Large intestine (tissue), 3 donors: ENCODE results near the gene DYNC1LI1. TPM values are rescaled to one million over a fixed set of nuclear protein-coding genes. Genes with fewer than 3 reads are reported as not detected.
A peak's percentile ranks its signal among the peaks of the same experiment; 100 is the strongest.
"Not testable (repeated sequence)": the region's sequence is repeated elsewhere in the genome, so short reads cannot be mapped to it uniquely, and the experiment has no call there.

ENCODE experiments used
- DNase-seq, 2 donors: peaks; one replicate each; pipeline versions ENCODE4 v3.0.0 to v3.0.0-alpha.2; 2013
- H3K27ac ChIP-seq: one replicate; pipeline ENCODE4 v1.5.1; 2013; ENCODE audit warnings: low read length
- H3K27me3 ChIP-seq: 2 replicates; pipeline ENCODE4 v1.6.1; 2013; ENCODE audit warnings: low read length; ENCODE audit not compliant: control insufficient read depth, insufficient read depth
- H3K36me3 ChIP-seq: 2 replicates; pipeline ENCODE4 v1.6.1; 2013; ENCODE audit warnings: low read length; ENCODE audit not compliant: control insufficient read depth, insufficient read depth
- H3K4me1 ChIP-seq: one replicate; pipeline ENCODE4 v1.6.1; 2013; ENCODE audit warnings: low read length; ENCODE audit not compliant: control insufficient read depth, insufficient read depth
- H3K4me3 ChIP-seq: one replicate; pipeline ENCODE4 v1.5.1; 2013; ENCODE audit warnings: low read length
- H3K9me3 ChIP-seq: one replicate; pipeline ENCODE4 v1.6.1; 2013; ENCODE audit warnings: mild to moderate bottlenecking, low read depth, low read length, moderate library complexity; ENCODE audit not compliant: control insufficient read depth
- WGBS: methylation state at CpG from one replicate; pipeline ENCODE4 v1.1.5; 2013; ENCODE audit warnings: low lambda C conversion rate; ENCODE audit not compliant: insufficient coverage; 5-methylcytosine and 5-hydroxymethylcytosine counted together
- polyA plus RNA-seq: library from polyadenylated mRNA; unstranded; fragments of 120-200 nt; gene quantifications from one replicate; pipeline ENCODE4 v1.2.1, GENCODE V29; 2013

The DYNC1LI1 gene
- polyA plus RNA-seq, 1 donor, result 46.4 TPM

DNA sequence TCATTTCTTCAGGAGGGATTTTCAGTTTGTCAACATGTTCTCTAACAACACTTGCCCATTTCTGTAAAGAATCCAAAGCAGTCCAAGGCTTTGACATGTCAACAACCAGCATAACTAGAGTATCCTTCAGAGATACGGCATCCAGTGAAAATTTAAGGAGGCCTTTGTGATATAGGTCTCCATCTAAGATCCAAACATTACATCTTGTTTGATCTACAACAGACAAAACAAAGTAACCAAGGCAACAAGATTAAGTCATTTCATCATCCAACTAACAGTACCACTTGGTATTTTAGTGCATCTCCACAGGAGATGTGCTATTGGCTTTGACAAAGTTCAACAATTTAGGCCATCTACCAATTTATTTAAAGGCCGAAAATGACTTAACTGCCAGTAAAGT is 25.8 kb downstream of the DYNC1LI1 start:
- DNase-seq, result no peak
- Histone ChIP-seq H3K9me3 (no peaks in the 10 kb centered on the region), H3K27me3 (no peaks in the 10 kb centered on the region), H3K36me3 (peaks cover 10% of the 10 kb centered on the region), H3K4me1 (no peaks in the 10 kb centered on the region), H3K4me3 (no peak overlapping the region), H3K27ac (no peak overlapping the region)
- WGBS, result 83% methylated on average over 1 of the region's 2 CpGs

DNA sequence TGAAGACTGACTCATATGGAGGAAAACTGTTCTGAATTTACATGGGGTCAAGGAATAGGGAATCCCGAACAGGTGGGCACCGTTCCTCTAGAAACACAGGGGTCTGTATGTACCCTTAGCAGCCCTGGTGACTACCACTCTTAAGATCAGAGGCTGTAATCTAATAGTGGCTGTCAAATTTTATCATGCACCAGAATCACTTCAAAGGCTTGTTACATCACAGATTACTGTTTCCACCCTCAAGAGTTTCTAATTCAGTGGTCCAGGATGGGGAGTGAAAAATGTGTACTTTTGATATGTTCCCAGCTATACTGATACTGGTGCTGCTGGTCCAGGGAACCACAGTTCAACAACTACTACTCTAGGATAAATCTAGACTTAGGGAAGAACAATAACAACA is 27.9 kb downstream of the DYNC1LI1 start:
- peaks cover 10% of the 10 kb centered on the region for H3K36me3 ChIP-seq
- no peaks in the 10 kb centered on the region for H3K9me3 ChIP-seq
- WGBS, result 100% methylated on average over 2 of the region's 2 CpGs
- DNase-seq, result no peak
- H3K27me3 ChIP-seq, result no peaks in the 10 kb centered on the region
- H3K27ac ChIP-seq, result no peak overlapping the region
- H3K4me3 ChIP-seq, result no peak overlapping the region
- no peaks in the 10 kb centered on the region for H3K4me1 ChIP-seq

DNA sequence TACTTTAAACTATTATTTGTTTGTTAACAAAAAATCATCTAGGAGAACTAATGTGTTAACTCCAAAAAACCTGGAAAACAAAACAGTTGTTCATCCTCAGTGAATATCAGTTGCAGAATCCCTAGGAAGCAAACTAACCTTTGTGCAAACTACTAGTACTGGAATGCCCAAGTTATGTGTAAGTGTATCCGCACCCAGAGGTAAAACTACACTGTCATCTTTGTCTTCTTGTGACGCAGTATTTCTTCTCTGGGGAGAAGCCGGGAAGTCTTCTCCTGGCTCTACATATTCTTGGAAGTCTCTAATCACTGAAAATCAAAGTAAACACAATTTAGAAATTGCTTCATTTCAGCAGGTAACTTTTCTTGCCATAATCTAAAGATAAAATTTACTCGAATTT is 29.8 kb downstream of the DYNC1LI1 start:
- Histone ChIP-seq H3K4me3 (no peak overlapping the region), H3K27me3 (no peaks in the 10 kb centered on the region)

DNA sequence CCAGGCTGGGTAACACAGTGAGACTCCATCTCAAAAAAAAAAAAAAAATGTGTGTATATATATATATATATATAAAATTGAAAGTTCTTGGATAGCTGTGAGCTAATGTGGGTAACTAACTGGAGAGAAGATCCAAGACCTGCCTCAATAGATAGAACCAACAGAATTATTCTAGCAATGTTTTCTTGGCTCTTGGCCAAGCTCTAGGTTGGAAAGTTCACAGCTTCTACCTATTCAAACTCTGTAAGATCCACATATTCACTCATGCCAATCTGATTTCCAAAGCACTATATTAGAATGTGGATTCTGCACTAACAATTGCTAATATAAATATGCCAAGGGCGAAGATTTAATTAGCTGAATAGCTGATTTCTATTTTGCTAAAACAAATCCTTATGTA is 38.2 kb downstream of the DYNC1LI1 start:
- no peaks in the 10 kb centered on the region for H3K4me1 ChIP-seq
- DNase-seq, result no peak
- 88% methylated on average over 1 of the region's 1 CpG for WGBS
- H3K9me3 ChIP-seq, result no peaks in the 10 kb centered on the region
- no peak overlapping the region for H3K4me3 ChIP-seq
- no peak overlapping the region for H3K27ac ChIP-seq
- peaks cover 44% of the 10 kb centered on the region for H3K36me3 ChIP-seq
- H3K27me3 ChIP-seq, result no peaks in the 10 kb centered on the region

More for the DNA sequence above, 29.8 kb downstream of the DYNC1LI1 start:
- Histone ChIP-seq H3K27ac (no peak overlapping the region), H3K36me3 (peaks cover 13% of the 10 kb centered on the region), H3K4me1 (no peaks in the 10 kb centered on the region), H3K9me3 (no peaks in the 10 kb centered on the region)
- no peak for DNase-seq
- no CpG with 5 or more reads among the region's 4 CpGs for WGBS

DNA sequence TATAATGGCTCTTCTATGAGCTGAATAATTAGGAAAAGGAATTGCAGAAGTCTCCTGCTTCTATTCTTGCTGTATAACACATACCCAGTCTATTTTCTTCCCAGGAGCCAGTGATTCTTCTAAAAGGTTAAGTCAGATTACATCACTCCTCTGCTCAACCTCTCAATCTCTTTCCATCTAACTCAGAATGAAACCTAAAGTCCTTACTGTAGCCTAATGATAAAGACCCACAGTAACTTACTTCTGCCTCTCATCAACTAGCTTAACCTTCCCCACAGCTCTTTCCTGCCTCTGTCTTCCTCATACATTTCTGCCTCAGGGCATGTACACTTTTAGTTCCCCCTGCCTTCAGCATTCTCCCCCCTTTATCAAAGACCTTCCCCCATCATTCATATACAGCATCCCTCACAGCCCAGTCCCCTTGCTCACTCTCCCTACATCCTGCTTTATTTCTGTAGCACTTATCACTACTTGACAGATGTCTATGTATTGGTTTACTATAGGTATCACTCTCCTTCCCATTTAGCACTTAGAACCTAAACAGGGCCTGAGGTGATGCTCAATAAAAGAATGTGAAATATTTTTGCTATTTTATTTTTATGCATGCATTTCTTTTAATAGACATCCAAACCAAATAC is 39.5 kb downstream of the DYNC1LI1 start:
- Histone ChIP-seq H3K9me3 (no peaks in the 10 kb centered on the region), H3K27me3 (no peaks in the 10 kb centered on the region), H3K36me3 (peaks cover 54% of the 10 kb centered on the region), H3K4me3 (no peak overlapping the region), H3K4me1 (no peaks in the 10 kb centered on the region), H3K27ac (no peak overlapping the region)
- DNase-seq, result no peak

DNA sequence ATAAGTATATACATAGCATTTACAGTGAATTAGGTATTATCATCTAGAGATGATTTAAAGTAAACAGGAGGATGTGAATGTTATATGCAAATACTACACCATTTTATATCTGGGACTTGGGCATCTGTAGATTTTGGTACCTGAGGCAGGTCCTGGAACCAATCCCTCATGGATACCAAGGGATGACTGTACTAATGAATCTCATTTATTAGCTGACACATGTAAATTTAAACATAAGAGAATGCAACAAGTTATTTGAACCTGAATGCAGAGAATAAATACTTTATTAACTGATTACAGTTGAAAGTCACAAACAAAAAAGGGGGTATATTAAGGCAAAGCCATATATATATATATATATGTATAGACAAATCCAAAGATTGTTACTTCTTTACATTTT is 44.9 kb downstream of the DYNC1LI1 start:
- Histone ChIP-seq H3K27me3 (no peaks in the 10 kb centered on the region), H3K27ac (no peak overlapping the region), H3K36me3 (peaks cover 33% of the 10 kb centered on the region), H3K4me3 (no peak overlapping the region), H3K4me1 (no peaks in the 10 kb centered on the region), H3K9me3 (no peaks in the 10 kb centered on the region)
- DNase-seq, result no peak

DNA sequence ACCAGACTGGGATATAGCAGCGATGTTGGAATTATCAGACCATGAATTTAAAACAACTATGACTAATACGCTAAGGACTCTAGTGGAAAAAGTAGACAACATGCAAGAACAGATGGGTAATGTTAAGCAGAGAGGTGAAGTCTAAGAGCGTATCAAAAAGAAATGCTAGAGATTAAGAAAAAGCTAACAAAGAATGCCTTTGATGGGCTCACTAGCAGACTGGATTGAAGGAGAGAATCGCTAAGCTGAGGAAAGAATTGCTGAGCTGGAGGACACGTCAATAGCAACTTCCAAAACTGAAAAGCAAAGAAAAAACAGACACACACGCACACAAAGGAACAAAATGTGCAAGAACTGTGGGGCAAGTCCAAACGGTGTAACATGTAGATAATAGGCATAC is 48.0 kb downstream of the DYNC1LI1 start:
- 79% methylated on average over 5 of the region's 7 CpGs for WGBS
- Histone ChIP-seq H3K27me3 (no peaks in the 10 kb centered on the region), H3K36me3 (peaks cover 22% of the 10 kb centered on the region), H3K4me1 (no peaks in the 10 kb centered on the region), H3K9me3 (no peaks in the 10 kb centered on the region), H3K4me3 (no peak overlapping the region), H3K27ac (no peak overlapping the region)
- DNase-seq, result no peak

DNA sequence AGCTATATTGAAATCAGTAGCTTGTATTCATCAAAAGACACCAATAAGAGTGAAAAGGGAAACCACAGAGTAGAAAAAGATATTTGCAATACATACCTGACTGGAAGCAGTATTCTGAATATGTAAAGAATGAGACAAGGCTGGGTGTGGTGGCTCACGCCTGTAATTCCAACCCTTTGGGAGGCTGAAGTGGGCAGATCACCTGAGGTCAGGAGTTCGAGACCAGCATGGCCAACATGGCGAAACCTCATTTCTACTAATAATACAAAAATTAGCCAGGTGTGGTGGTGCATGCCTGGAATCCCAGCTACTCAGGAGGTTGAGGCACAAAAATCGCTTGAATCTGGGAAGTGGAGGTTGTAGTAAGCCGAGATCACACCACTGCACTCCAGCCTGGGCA is 51.7 kb downstream of the DYNC1LI1 start:
- H3K4me3 ChIP-seq, H3K4me1 ChIP-seq, H3K9me3 ChIP-seq, H3K27me3 ChIP-seq, DNase-seq, H3K27ac ChIP-seq, H3K36me3 ChIP-seq: not testable (repeated sequence)
- 90% methylated on average over 2 of the region's 5 CpGs for WGBS

DNA sequence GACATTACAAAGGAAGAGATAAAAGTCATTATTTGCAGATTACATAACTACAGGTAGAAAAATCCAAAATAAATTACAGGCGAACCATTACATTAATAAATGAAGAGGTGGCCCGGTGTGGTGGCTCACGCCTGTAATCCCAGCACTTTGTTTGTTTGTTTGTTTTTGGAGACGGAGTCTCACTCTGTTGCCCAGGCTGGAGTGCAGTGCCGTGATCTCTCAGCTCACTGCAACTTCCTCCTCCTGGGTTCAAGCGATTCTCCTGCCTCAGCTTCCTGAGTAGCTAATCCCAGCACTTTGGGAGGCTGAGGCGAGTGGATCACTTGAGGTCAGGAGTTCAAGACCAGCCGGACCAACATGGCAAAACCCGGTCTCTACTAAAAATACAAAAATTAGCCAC is 53.9 kb downstream of the DYNC1LI1 start:
- not testable (repeated sequence) for DNase-seq, H3K4me3 ChIP-seq, H3K9me3 ChIP-seq, H3K27ac ChIP-seq, H3K4me1 ChIP-seq, H3K27me3 ChIP-seq, H3K36me3 ChIP-seq
- WGBS, result 100% methylated on average over 1 of the region's 9 CpGs

DNA sequence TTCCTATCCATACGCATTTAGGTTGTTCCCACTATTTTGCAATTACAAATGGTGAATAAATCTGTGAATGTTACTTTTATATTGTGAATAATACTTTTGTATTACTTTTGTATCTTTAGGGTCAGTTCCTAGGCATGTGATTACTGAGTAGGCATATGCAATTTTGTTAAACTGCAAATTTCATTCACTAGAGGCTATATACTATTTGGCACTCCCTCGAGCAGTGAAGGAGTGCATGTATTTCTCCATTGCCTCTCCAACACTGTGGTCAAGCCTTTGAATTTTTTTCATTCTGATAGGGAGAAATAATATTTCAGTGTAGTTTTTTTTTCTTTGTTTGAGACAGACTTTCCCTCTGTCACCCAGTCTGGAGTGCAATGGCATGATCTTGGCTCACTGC is 59.7 kb downstream of the DYNC1LI1 start:
- H3K36me3 ChIP-seq, result no peaks in the 10 kb centered on the region
- 83% methylated on average over 1 of the region's 2 CpGs for WGBS
- no peaks in the 10 kb centered on the region for H3K9me3 ChIP-seq

DNA sequence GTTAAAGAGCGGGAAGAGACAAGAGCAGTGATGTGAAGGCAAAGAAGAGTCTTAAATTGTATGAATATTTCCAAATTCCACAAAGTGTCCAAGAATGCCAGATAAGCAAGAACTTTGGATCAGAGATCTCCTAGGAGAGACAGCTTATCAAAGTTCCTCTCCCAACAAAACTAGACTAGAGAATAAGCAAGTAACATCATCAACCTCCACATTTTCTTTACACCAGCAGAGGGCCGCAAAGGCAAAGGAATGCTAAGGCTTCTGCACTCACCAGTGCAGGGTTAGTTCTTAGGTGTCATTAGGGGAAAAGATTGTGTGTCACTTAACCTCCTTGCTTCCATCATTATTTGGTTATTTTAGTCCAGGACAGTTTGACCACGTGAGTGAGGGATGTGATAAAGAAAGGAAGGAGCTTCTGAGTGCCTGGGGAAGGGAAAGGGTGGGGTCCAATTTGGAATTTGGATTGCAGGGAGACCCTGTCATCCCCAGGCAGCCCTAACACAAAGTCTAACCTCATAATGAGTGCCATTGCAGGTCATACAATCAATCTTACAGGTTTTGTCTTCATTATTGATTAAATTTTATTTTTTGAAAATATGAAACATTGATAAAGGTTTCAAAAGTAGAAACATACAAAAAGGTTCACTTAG is 60.5 kb downstream of the DYNC1LI1 start:
- no peak overlapping the region for H3K4me3 ChIP-seq
- no peak overlapping the region for H3K27ac ChIP-seq
- no peaks in the 10 kb centered on the region for H3K9me3 ChIP-seq
- WGBS, result 88% methylated on average over 1 of the region's 3 CpGs
- DNase-seq, result peak; percentile 67 to 69
- H3K27me3 ChIP-seq, result no peaks in the 10 kb centered on the region
- peaks cover 19% of the 10 kb centered on the region for H3K4me1 ChIP-seq
- no peaks in the 10 kb centered on the region for H3K36me3 ChIP-seq

More for the DNA sequence above, 59.7 kb downstream of the DYNC1LI1 start:
- no peak overlapping the region for H3K4me3 ChIP-seq
- H3K4me1 ChIP-seq, result peaks cover 19% of the 10 kb centered on the region
- H3K27me3 ChIP-seq, result no peaks in the 10 kb centered on the region
- DNase-seq, result no peak
- no peak overlapping the region for H3K27ac ChIP-seq
